CD4-positive, alpha-beta T cell treated with Interleukin-15 for 1 hour (primary cell): ENCODE results near the gene ITPR3.

Source experiments
- DNase-seq: peaks from one replicate; pipeline ENCODE4 v3.0.0-alpha.2; 2020

ITPR3 gene

GRCh38 chr6:33620856-33621710 lies at the start of gene ITPR3:
TSS of gene ITPR3 (plus strand) at chr6:33621322. CDS start at chr6:33621603, 281 bp downstream.
- peak; percentile 81 for DNase-seq

GRCh38 chr6:33571637-33572316 lies 49.3 kb upstream of the ITPR3 start:
- no peak for DNase-seq

- no peak for DNase-seq
These were observed 45.9 kb upstream of the ITPR3 start for GRCh38 chr6:33575211-33575610.

GRCh38 chr6:33576668-33577067 lies 44.5 kb upstream of the ITPR3 start:
- no peak for DNase-seq

GRCh38 chr6:33577106-33577535 lies 44.0 kb upstream of the ITPR3 start:
- peak; percentile 47 for DNase-seq

GRCh38 chr6:33577718-33578117 lies 43.4 kb upstream of the ITPR3 start:
- no peak for DNase-seq

GRCh38 chr6:33578164-33578563 lies 43.0 kb upstream of the ITPR3 start:
- no peak for DNase-seq

GRCh38 chr6:33578588-33579011 lies 42.5 kb upstream of the ITPR3 start:
- DNase-seq, result peak; percentile 52

GRCh38 chr6:33579828-33580714 lies 41.1 kb upstream of the ITPR3 start, which contains the start of gene BAK1:
TSS of gene BAK1 (minus strand) at chr6:33580276. CDS start at chr6:33577604, 2,672 bp downstream.
- DNase-seq, result peak; percentile 87

GRCh38 chr6:33581186-33581585 lies 39.9 kb upstream of the ITPR3 start:
- DNase-seq, result no peak

- DNase-seq, result no peak
These were observed 37.4 kb upstream of the ITPR3 start for GRCh38 chr6:33583591-33584155.

- DNase-seq, result no peak
These were observed 36.3 kb upstream of the ITPR3 start for GRCh38 chr6:33584700-33585402.

GRCh38 chr6:33585403-33586107 lies 35.6 kb upstream of the ITPR3 start:
- peak; percentile 89 for DNase-seq

GRCh38 chr6:33586108-33586640 lies 34.9 kb upstream of the ITPR3 start:
- no peak for DNase-seq

GRCh38 chr6:33587529-33587928 lies 33.6 kb upstream of the ITPR3 start:
- no peak for DNase-seq

- DNase-seq, result no peak
These were observed 32.2 kb upstream of the ITPR3 start for GRCh38 chr6:33588894-33589293.

GRCh38 chr6:33589392-33589730 lies 31.8 kb upstream of the ITPR3 start:
- DNase-seq, result no peak

GRCh38 chr6:33589731-33590530 lies 31.2 kb upstream of the ITPR3 start:
- peak; percentile 41 for DNase-seq

GRCh38 chr6:33590531-33591198 lies 30.5 kb upstream of the ITPR3 start:
- DNase-seq, result no peak
